NCI-H1694 treated with DMSO at 0.1 percent for 48 hours (cell line): ENCODE measurements around the gene FRMD4A.

ENCODE experiments used
- DNase-seq: peaks from one replicate; lab custom pipeline; 2025; lab: John Stamatoyannopoulos, UW

The FRMD4A gene

DNA sequence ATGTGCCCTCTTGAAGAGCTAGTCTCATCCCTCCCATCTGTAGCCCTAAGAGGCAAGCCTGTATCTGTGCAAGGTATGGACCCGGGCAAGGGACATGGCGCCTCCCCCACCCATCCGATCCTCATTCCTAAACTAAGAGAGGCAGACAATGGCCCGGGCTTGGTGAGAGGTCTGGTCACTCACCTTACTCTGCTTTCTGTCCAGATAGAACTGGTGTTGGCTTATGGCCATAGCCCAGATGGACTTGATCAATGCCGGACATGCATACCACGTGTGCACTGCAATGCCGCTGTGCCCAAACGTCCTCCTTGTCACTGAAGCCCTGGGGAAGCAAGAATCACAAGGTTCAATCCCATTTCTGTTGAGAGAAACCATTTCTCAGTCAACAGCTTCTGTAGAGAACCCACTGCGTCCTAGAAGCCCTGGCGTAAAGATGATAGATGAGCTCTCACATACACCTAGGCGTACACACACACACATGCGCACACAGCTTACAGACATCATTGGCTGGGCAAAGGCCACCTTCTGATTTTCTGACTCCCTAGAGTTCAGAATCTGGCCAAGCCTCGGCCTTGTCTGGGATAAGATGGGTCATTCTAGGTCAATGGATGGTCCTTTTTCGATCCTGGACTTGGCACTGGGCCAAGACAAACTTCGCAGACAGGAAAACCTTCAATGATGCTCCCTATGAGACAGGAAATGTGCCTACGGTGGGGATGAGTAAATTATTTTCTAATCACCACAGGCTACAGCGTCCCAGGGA is 629.4 kb downstream of the FRMD4A start:
- DNase-seq = no peak

- DNase-seq = no peak
Observed at GRCh38 chr10:13700473-13701144, 630.1 kb downstream of the FRMD4A start.

DNA sequence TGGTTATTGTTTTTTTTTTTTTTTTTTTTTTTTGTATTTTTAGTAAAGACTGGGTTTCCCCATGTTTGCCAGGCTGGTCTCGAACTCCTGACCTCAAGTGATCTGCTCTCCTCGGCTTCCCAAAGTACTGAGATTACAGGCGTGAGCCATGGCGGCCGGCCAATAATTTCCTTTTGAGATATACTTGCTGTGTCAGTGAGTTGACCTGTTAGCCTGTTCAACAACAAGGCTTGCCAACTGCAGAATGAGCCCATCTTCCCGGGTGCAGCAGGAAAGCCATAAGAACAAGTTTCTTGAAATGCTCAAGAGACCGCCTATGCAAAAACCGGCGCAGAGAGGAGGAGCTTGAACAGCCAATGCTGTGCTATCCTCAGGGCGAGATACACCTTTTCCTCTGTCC is 631.5 kb downstream of the FRMD4A start:
- DNase-seq = no peak

- DNase-seq = no peak
Observed at GRCh38 chr10:13698217-13698616, 632.5 kb downstream of the FRMD4A start.

DNA sequence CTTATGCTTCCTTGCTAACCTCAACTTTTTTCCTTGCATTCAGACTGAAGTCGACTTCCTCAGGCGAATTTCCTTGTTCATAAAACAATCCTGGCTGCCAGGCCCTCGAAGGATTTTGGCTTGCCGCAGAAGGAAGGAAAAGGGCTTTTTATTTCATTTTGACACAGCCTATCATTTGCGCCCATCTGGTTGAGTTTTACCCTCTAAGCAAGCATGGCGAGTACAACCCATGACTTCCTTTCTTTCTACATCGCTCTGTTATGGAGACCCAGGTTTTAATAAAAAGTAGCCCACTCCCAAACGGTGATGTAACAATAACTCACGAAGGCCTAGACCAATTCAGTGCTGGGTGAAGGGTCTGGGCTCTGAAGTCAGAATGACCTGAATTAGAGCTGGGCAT is 634.7 kb downstream of the FRMD4A start:
- no peak for DNase-seq

DNA sequence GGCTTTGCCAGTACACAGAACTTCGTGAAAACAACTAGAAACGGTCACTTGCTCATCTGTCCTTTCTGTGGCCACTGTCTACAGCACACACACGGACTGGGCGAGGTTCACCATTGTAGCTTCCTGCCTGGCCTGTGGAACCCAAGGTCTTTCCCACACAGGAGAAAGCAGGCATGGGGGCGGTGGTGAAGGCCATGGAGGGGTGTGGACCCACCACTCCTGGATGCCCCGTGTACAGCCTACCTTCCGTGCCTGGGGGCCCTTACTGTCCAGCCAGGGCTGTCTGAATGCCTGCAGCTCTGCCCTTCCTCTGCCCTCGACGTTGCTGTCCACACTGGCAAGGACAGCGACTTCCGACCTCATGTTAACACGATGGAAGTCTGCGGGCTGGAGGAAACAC is 635.1 kb downstream of the FRMD4A start:
- no peak for DNase-seq

DNA sequence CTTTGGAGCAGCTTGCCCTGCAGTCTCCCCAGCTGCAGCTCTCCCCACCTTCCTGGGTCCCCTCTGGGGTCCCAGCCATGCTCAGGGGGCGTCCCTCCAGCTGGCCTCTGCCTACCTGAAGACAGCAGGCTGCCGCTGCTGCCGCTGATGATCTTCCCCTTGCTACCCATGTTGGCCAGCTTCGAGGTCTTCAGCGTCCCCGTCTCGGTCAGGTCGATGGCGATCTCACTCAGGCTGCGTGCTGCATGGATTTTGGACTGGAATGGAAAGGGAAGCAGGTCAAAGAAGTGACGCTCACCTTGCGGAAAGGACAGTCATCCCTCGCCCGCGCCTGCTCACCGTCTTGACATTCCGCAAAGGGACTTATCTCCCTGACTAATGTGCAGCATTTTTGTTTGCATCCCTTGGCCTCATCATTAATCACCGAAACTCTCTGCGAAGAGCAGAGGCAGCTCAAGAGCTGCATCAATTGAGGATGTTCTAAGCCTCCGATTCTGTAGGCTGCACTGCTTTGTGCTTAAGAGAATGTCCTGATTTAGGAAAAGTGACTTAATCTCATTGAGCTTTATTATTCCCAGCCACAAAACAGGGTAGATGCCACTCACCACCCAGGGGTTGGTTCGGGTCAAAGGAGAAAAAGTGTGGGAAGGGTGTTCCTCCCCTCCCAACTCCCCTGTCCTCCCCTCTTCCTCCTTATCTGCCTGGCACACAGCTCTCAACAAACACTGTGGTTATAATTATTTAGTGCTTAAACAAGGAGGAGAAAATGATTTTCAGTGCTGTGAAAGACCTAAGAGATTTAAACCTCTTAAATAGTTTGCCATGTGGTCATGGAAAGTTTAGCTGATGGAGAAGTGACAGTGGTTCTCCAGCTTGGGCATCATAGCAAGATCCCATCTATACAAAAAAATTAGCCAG is 636.7 kb downstream of the FRMD4A start:
- no peak for DNase-seq

DNA sequence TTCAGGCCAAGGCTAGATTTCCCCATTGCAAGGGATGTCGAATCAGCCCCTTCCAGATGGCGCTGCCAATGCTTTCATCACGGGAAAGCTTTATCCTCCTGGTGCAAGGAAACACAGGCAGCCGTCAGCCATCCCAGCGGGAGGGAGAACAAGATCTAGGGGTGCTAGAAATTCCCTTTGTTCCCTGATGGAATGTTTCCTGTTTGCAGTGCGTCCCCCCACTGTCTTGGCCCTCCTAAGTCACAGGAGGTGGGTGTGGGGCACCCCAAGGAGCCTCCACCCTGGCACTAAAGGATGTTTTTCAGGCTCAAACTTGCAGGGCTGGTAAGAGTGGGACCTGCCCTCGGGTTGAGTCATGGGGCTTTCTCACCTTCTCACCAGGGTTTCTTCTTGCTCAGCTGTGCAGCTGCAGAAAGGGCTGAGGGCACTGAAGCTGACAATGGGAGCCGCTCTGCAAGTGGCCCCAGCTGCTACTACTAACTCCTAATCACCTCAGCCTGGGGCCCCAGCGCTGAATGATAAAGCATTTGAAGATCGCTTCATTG is 640.4 kb downstream of the FRMD4A start:
- no peak for DNase-seq

GRCh38 chr10:13686331-13686752 is 644.4 kb downstream of the FRMD4A start:
- no peak for DNase-seq

DNA sequence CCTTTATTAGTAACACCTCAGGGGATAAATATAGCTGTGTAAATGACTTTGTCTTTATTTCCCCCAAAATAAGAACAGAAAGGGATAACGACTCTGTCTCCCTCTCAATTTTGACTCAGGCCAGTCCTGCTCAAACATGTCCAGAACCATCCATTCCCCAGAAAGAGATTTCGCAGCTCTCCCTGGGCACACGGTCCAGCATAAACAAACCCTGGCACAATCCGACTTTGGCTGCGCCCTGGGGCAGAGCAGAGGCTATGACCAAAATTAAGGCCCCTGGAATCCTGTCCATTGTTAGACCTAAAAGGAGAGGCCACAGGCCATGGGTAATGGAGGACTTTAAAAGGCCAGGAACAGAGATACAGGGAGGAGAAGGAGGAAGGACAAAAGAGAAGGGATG is 644.8 kb downstream of the FRMD4A start:
- DNase-seq = no peak

- DNase-seq = no peak
Observed at GRCh38 chr10:13684806-13685482, 645.8 kb downstream of the FRMD4A start.

- DNase-seq = no peak
Observed at GRCh38 chr10:13684252-13684791, 646.4 kb downstream of the FRMD4A start.

DNA sequence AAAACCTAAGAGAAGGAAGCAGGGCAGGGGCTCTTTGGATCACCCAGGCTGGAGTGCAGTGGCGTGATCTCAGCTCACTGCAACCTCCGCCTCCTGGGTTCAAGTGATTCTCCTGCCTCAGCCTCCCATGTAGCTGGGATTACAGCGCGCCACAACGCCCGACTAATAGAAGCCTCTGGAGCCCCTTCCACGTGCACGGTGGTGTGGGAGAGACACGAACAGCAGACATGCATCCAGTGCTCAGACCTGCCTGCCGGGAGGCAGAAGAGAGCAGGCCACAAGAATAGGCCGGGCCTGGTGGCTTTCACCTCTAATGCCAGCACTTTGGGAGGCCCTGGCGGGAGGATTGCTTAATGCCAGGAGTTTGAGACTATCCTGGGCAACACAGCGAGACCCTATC is 647.7 kb downstream of the FRMD4A start:
- no peak for DNase-seq

DNA sequence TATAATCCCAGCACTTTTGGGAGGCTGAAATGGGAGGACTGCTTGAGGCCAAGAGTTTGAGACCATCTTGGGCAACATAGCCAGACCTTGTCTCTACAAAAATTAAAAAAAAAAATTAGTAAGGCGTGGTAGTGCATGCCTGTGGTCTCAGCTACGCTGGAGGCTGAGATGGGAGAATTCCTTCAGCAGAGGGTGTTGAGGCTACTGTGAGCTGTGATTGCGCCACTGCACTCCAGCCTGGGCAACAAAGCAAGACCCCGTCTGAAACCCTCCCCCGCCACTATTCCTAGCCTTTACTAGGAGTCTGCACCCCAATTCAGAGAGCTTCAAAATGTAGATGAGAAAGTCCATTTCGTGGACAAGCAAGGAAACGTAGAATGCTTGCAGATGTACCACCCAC is 648.8 kb downstream of the FRMD4A start:
- DNase-seq = no peak

- no peak for DNase-seq
Observed at GRCh38 chr10:13681528-13681927, 649.2 kb downstream of the FRMD4A start.

DNA sequence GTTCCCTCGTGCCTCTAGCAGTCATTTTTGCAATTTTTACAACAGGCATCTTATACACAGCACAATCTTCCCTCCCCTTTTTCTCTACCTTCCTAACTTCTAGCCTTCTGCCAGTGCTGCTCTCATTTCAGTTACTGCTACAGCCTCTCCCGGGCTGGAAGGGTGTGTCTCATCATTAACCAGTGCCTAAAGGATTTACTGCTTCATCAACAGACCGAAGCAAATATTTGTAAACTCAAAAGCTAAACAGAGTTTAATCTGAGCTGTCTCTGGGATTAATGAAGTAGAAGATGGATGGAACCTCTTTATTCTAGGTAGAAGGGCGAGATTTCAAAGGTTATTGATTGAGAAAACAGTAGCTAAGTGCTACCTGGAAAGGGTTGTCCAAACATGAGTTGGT is 649.6 kb downstream of the FRMD4A start:
- DNase-seq = no peak

DNA sequence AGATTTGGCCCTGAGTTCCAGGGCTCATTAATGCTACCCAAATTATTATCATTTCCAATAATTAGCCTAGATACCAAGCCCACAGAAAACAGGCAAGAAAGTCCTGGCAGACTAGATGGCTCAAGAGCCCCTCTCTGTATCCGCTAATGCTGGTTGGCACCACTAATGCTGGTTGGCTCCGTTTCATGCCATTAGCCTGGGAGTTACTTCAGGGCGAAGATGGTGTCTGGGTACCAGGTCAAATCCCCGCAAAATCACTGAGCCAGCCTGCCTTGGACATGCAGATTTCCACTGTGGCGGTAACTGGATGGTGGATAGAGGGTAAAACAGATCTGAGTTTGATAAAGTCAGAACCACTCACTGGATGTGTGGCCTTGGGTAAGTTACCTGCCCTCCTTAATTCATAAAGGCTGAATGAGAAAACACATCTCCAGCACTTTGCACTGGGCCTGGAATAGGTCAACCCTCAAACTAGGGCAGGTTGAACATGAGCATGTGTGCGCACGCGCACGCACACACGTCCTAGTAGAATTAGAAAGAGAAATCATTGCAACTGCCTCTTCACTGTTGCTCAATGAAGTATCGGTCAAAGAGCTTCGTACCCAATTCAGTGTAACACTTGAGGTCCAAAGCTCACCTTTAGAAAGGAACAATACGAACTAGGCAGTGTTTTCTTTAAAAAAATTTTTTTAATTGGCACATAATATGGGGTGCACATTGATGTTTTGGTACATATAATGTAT is 652.5 kb downstream of the FRMD4A start:
- DNase-seq = no peak

DNA sequence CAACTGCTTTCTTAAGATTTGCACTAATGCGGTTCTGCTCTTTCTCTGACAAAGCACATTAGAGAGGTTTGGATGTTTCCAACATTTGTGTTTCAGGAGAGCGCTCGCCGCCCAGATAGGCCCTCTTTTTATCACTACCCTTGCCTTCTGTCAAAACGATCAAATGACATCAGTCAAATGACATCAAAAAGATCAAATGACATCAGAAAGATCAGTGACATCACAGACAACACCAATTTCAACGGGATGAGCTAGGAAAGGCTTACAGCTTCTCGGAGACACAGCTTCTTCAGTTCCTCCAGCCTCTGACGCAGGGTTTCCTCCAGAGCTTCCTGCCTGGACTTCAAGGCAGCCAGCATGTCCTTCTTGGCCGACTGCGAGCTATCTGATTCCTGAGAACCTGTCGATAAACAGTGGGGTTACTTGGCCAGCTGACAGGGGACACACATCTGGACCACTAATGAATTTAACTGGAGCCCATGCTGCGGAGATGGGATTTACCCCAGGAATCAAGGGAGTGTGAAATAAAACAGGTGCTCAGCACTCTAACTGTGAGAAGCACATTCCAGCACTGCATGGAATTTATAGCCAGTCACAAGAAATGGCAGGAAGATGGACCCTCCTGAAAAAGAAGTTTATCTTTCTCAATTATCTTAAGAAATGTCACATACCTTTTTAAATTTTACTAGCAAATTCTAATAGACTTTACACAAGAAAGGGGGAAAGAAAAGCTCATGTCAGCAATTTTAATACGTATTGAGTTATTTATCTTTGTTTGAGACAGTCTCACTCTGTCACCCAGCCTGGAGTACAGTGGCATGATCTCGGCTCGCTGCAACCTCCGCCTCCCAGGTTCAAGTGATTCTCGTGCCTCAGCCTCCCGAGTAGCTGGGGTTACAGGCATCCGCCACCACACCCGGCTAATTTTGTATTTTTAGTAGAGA is 655.8 kb downstream of the FRMD4A start:
- DNase-seq = no peak

DNA sequence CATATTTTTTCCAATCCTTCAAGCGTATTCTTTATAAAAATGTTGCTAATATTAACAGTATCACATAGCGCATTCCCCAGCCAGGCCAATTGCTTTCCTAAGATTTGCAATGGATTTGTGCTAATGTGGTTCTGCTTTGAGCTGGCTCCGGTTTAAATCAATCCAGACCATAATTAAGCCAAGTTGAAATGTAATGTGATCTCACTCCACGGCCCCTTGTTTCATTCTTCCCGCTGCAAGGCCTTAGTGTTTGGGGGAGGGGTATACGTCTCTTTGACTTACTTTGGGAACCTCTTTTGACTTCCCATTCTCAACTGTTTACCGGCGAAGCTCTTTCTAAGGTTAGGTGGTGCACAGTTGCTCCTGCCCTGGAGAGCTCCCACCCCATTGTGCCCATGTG is 657.6 kb downstream of the FRMD4A start:
- DNase-seq = no peak

GRCh38 chr10:13672548-13672947 is 658.2 kb downstream of the FRMD4A start:
- no peak for DNase-seq
